GM21381 (cell line): ENCODE measurements around the gene ITGB1.
"Not testable (repeated sequence)": the region's sequence is repeated elsewhere in the genome, so short reads cannot be mapped to it uniquely, and the experiment has no call there.

Source experiments
- ATAC-seq: cut with Tn5 transposase; IDR thresholded peaks from one replicate; pipeline ENCODE4 v1.9.1; 2021; ENCODE audit warnings: mild to moderate bottlenecking, moderate library complexity; ENCODE audit not compliant: unreplicated experiment

ITGB1 gene

DNA sequence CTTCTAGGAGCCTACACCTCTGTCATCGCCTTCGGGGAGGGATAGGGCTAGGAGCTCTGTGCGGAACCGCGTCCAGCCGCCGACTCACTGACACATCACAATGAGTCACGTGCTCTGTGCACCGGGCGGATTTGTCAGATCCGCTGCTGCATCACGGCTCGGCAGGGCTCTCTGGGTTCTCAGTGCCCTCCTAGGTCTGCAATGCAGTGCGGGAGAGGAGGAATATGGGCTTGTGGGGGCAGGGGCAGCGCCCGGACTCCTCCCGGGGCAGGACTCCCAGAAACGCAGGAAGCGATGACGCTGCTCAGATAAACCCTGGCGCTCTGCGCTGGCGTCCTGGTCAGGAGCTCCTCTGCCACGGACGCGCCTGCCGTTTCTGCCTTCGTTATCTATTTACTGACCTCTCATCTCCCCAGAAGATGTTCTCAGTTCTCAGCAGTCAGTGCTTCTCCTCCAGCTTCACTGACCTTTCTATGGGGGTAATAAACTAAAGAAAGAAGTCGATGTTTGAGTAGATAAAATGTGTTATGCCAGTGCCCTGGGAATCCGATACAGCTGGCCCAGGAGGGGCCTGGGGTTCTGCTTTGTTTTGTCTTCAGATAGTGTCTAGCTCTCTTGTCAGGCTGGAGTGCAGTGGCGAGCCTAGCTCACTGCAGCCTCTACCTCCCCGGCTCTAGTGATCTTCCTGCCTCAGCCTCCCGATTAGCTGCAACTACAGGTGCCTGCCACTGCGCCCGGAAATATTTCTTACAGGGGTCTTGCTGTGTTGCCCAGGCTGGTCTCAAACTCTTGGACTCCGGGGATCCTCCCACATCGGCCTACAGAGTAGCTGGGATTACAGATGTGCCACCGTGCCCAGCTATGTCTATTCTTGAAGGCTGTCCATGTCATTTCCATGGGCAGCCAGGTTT is 22.8 kb upstream of the ITGB1 start:
- ATAC-seq = peak; percentile 97

DNA sequence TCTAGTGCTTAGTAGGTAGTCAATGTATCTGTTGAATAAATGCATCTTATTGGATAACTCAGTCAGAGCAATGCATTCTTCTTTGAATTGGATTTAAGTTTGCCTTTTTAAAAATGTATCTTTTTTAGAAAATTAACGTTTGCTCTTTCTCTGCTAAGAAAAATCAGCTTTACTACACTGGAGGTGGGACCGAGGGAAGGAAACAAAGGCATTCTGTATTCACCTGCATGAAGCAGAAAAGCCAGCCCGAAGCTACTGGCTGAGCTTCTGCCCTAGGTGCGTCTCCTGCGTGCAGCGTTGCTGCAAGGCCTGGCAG is 22.2 kb upstream of the ITGB1 start:
- ATAC-seq = no peak

DNA sequence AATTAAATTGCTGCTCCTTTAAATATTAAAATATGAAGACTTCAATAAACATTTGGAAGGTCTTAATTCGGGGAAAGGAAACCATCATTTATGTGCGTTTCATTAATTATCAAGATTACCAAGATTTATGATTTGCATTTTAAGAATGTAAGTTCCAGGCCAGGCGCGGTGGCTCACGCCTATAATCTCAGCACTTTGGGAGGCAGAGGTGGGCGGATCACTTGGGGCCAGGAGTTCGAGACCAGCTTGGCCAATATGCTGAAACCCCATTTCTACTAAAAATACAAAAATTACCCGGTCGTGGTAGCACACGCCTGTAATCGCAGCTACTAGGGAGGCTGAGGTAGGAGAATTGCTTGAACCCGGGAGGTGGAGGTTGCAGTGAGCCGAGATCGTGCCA is 21.7 kb upstream of the ITGB1 start:
- not testable (repeated sequence) for ATAC-seq

DNA sequence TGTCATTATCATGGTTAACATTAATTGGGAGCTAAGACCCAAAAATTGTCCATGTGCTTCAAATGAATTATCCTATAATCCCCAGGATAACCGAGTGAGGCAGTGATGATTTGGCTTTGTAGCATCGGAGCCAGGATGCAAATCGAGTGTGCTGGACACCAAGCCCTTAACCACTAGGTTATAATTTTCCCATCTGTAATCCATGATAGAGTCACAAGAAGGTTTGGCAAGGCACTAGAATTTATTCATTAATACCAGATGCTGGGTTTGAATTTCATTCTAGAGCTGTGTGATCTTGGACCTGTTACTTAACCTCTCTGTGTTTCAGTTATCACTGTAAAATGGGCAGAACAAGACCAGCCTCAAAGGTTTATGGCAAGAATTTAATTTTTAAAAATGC is 21.0 kb upstream of the ITGB1 start:
- ATAC-seq = no peak

DNA sequence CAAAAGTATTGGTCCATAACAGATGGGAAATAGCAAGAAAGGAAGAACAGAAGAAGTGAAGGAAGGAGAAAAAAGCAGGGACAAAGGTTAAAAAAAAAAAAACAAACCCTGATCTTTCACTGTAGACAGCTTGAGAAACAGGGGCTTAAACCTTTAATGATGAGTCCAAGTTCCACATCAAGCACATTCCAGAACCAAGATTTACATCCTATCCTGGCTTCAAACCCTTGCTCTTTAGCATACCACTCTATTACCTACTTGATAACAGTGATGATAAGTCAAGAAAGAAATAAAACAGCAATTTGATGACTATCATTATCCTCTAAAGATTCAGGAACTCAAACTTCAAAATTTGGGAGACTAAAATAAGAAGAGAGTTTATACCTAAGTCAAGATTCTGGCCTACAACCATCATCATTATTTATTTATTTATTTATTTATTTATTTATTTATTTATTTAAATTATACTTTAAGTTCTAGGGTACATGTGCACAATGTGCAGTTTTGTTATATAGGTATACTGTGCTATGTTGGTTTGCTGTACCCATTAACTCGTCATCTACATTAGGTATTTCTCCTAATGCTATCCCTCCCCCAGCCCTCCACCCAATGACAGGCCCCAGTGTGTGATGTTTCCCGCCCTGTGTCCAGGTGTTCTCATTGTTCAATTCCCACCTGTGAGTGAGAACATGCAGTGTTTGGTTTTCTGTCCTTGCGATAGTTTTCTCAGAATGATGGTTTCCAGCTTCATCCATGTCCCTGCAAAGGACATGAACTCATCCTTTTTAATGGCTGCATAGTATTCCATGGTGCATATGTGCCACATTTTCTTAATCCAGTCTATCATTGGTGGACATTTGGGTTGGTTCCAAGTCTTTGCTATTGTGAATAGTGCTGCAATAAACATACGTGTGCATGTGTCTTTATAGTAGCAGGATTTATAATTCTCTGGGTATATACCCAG is 20.1 kb upstream of the ITGB1 start:
- not testable (repeated sequence) for ATAC-seq

DNA sequence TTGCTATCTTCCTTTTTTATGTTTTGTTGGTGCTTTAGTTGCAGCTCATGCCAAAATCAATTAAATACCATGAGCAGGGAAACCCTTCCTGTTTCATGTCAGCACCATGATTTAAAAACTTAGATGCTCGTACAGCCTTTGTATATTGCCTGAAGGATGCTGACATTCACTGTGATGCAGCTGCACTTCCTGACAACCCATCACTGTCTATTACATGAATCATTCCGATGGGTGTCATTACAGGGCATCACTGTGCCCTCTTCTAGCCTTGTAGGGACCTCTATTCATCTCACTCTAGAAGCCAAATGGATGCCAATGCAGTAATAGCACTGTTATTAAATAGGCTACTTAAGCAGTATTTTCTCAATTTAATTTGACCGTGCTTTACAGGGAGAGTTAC is 18.3 kb upstream of the ITGB1 start:
- no peak for ATAC-seq

DNA sequence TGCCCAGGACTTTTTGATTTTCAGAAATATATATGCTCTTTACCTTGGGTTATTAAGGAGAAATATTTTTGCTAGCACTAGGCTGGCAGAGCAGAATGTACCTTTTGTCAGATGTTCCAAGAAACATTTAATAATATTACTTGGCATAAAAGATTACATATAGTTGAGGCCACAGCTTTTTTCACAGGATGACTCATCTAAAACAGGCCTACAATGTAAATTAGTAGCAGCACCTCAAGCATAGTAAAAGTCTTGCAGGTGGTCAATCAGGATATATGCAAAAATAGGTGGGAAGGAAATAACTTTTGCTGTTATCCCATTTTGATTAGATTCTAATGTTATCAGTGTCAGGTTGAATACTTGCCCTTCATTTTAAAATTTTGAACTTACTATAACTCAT is 14.9 kb upstream of the ITGB1 start:
- no peak for ATAC-seq

DNA sequence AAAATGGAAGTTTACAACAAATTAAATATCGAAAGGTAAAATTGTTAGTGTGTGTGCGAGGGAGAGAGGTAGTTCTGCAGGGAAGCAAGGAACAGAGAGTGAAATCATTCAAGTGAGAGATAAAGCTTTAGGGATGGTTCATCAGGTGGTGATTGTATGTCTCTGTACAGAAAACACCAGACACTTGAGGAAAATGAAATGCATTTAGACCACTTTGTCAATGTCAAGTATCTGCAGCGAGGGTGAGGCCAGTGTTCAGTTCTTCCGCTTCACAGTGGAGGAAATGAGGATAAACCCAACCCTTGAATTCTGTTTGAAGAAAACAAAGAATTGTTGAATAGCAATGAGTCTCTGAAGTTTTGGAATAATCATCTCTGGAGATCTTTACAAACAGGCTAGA is 14.4 kb upstream of the ITGB1 start:
- no peak for ATAC-seq

DNA sequence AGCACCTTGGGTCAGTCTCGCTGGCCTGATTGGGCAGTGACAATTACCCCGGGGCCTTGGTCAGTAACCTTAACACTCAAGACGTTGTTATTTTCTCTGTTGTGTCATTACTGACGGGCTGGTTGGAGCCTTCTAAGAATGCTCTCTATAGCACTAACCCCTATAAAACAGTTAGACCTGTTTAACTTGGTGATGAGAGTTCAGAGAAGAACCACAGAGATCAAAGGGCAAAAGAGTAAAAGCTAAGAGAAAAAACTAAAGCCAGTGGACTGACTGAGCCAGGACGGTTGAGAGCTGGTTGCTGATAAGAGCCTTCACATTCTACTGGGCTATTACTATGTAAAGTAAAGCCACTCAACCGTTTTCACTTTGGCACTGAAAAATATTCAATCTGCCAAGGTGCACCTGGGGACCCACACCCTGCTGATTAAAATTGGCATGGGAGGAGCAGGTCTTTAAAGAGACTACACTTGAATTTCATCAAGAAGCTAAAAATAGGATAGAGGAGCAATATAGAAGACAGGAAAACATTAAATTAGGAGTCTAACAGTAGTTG is 13.6 kb upstream of the ITGB1 start:
- no peak for ATAC-seq

DNA sequence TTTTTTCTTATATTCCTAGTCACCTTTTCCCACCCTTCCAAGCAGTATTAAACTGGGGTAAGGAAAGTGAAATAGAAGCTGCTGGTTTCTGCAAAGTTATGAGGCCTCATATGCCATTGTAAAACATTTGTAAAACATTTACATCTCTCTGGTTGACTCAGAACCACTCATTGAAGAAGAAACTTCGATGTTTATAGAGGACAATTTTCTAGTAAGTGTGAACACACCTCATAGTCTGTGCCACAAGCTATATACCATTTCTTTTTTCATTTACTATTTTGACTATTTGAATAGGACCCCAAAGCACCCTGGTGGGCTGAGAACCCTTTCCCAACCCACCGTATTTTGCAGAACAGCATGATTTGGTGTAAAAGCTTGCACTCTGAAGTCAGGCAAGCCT is 12.9 kb upstream of the ITGB1 start:
- peak; percentile 71 for ATAC-seq

DNA sequence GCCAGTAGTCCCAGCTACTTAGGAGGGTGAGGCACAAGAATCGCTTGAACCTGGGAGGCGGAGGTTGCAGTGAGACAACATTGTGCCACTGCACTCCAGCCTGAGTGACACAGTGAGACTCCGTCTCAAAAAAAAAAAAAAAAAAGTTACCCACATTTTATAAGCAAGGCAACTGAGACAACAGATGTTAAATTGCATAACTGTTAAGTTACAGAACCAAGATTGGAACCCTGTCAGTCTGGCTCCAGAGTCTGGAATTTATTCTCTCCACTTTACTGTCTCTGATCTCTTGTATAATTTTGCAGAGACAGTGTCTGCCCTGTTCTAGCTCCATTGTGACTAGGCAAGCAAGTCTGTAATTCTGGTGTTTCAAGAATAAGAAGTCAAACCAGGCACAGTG is 6.2 kb upstream of the ITGB1 start:
- no peak for ATAC-seq

DNA sequence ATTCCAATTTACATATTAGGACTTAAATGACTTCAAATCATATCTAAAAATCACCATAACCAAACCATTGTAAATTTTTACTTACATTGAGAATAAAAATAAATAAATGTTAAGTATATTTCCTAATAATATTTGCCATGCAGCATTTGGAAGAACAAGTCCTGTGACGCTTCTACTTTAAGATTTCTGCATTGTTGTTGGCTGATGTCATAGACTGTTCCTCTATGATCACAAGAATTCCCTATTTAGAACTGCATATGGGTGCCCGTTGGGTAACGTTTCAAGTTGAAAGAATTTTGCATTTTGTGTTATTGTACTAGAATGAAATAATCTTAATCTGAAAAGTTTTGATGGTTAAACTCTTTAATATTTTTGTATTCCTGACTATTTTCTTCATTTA is 5.1 kb upstream of the ITGB1 start:
- no peak for ATAC-seq

DNA sequence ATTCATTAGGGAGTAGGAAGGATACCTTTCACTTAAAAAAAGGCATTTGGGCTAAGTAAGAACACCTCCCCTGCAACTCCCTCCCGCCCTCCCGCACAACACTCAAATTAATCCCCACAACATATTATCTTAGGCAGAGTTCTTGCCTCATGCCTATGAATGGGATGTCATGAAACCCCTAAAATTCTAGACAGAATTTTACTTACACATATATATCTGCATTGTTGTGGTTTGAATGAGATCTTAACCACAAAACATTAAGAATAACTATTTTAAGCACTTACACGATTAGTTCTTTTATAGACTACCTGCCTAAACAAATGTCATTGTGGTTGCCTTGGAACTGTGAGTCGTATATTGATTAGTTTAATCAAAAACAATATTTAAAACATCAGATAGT is 4.5 kb upstream of the ITGB1 start:
- no peak for ATAC-seq

DNA sequence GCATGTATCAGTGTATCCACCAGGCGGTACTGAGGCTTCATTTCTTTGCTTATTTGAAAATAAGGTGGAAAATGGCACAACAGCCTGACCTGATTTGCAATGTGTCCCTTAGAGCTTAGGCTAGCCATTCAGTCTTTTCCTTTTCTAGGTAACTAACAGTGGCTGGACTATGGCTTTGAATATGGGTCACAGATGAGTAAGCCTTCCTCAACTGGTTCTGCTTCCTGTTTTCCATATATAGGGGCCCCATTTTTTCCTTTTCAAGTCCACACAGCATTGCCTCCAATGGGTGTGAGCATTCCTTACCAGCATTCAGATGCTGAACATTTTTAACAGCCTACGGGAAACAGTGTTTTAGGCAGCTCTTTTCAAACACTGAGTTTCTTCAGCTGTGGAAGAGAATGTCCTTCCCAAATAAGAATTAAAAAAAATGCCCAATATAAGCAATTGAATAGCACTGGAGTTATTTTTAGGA is 3.9 kb upstream of the ITGB1 start:
- no peak for ATAC-seq

DNA sequence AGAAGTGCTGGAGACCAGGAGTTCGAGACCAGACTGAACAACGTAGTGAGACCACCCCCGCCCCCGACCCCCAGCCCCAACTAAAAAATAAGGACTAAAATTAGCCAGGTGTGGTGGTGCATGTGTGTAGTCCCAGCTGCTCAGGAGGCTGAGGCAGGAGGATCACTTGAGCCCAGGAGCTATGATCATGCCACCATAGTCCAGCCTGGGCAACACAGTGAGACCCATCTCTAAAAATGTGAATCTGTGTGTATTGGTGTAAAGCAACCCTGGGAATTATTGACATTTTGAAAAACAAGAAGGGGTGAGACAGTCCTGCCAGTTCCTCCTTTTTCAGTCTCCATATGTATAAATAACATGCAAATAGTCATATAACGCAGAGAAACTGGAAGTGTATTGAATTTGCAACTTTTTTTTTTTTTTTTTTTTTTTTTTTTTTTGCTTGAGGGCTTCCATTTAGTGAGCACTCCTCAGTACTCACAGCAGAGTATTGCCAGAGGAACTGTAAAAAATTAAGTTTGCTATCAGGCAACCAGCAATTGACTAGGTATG is 3.4 kb upstream of the ITGB1 start:
- no peak for ATAC-seq

DNA sequence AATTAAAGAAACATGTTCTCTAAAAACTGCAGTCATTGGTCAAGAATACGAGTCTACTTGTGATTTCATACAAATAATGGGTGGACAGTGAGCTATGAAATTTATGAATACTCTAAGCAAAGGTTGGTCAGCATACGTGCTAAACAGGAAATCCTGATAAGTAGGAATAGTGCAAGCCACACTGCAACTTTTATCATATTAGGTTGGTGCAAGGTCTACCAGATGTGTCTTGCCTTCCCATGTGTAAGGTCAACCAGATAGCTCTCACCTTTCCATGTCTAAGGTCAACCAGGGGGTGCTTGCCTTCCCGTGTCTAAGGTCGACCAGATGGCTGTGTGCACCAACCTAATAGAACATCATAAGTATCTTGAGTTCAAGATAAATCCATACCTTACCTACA is 2.0 kb upstream of the ITGB1 start:
- no peak for ATAC-seq

DNA sequence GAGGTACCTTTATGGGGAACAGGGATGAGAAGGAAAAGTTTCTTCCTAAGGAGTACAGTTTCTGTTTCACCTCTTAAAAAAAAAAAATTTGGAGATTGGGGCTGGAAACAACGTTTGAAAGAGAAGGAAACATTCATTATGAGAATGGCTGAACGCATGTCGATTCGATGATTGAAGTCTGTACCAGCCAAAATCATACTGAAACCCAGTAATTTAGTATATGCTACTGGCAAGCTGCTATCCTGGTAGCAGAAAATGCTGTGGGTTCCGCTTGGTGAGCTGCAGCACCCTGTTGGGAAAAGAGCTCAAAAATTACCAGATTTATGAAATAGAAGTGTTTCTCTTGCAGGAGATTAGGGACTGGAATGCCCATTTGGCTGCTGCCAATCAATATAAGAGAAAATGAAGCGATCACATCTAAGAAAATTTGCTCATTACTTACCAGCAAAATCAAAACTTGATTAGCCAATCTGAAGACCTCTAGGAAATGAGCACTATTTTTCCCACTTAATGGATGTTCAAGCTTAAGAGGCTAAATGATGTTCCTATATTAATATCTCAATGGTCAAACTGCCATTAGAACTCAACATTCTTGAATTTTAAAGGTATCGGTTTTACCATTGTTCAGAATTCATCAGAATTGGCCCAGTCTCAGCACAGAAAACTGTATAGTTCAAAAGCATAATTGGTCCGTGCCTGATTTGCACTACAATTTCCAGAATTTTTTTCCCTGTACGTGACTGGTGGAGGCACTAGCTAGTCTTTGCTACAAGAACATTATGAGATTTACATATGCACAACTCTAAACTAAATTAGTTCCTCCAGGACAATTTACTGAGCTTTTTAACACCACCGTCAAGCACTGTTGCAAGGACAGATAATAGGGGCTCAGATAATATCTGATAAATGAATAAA is 1.2 kb upstream of the ITGB1 start:
- ATAC-seq = peak; percentile 37

DNA sequence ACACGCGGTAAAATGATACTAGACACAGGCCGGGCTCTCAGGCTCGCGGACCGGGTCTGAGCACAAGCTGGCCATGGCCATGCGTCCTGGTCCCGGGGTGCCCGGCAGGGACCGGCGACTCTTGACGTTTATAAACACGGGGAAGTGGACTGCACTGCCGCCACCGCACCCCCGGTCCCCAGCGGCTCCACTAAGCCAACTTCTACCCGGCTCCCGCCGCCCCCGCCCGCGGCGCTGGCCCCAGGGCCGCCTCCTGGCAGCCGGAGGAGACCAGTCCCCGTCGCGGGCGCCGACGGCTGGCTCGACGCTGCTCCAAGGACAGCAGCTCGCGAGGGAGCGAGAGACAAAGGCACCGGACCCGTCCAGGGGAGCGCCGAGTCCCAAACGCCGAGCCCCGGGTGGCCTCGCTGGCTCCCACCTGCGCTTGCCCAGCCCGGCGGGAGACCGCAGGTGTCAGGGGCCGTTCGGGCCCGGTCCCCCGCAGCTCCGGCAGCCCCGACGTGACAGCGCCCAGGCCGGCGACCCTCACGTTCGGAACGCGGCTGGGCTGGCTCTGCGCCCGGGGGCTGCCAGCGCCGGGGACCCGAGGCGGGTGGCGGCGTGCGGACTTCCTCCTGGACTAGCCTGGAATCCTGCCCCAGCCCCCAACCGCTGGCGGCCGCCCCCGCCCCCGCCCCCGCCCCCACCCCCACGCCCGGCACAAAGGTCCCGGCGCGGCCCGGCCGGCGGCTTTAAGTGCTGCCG is 517 bp downstream of the ITGB1 start:
- ATAC-seq = peak; percentile 25

DNA sequence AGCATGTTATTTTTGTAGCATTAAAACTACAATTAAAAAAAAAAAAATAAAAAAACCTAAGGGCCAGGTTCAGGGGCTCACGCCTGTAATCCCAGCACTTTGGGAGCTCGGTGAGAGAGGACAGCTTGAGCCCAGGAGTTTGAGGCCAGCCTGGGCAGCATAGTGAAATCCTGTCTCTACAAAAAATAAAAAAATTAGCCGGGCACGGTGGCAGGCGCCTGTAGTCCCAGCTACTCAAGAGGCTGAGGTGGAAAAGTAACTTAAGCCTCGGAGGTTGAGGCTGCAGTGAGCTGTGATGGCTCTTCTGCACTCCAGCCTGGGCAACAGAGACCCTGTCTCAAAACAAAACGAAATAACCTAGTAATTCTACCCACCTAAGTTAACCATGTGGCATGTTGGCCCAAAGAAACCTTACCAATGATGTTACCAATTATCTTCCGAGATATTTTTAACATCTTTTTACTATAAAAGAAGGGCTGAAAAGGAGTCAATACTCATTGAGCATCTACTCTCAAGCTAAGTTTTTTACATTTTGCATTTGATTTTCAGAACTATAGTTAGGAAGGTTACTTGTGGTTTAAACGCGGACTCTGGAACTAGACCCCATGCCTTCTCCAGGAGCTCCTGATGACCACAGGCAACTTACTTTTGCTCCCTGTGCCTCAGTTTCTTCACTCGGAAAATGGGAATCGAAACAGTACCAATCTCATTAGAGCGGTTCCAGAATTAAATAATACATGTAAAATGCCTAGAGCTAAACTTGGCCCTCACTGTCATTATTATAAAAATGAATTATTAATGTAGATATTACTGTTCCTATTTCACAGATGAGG is 1.4 kb downstream of the ITGB1 start:
- no peak for ATAC-seq
